ENCODE data around the gene PRKD2.
A peak's percentile ranks its signal among the peaks of the same experiment; 100 is the strongest.

Gene PRKD2

DNA sequence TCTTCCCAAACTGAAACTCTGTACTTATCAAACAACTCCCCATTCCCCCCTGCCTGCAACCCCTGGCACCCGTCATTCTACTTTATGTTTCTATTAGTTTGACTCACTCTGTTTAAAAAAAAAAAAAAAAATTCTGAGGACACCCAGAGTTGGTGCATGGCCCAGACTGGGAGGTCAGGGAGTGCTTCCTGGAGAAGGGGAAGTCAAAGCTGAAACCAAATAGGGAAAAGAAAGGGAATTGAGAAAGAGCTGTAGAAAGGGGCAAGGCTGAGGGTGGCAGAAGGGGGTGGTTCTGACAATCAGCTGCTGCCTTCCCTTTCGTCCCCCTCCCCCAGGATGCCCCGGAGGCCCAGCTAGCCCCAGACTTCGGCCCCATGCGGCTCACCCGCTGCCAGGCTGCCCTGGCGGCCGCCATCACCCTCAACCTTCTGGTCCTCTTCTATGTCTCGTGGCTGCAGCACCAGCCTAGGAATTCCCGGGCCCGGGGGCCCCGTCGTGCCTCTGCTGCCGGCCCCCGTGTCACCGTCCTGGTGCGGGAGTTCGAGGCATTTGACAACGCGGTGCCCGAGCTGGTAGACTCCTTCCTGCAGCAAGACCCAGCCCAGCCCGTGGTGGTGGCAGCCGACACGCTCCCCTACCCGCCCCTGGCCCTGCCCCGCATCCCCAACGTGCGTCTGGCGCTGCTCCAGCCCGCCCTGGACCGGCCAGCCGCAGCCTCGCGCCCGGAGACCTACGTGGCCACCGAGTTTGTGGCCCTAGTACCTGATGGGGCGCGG is 38.4 kb upstream of the PRKD2 start:
- H3K36me3 ChIP-seq (ENCODE audit: control insufficient read depth, insufficient read depth, low read length) = peaks cover 6% of the 10 kb centered on the region
- H3K4me1 ChIP-seq (ENCODE audit: control insufficient read depth, insufficient read depth, low read length, poor library complexity, severe bottlenecking) = peaks cover 2% of the 10 kb centered on the region
- H3K9me3 ChIP-seq (ENCODE audit: control insufficient read depth, low read length) = no peaks in the 10 kb centered on the region
- no peaks in the 10 kb centered on the region for H3K27me3 ChIP-seq (replicated peaks; ENCODE audit: control insufficient read depth, insufficient read depth, low read length, poor library complexity, severe bottlenecking)
- no peak for DNase-seq
- no peak overlapping the region for H3K27ac ChIP-seq (ENCODE audit: insufficient read depth, low read length, poor library complexity, severe bottlenecking)
- no peak overlapping the region for H3K4me3 ChIP-seq (ENCODE audit: insufficient read depth, low read depth, low read length, poor library complexity, severe bottlenecking)

GRCh38 chr19:46753420-46754155 is 36.7 kb upstream of the PRKD2 start:
- Histone ChIP-seq H3K9me3 (ENCODE audit: control insufficient read depth, low read length) (no peaks in the 10 kb centered on the region), H3K36me3 (ENCODE audit: control insufficient read depth, insufficient read depth, low read length) (peaks cover 6% of the 10 kb centered on the region), H3K27ac (ENCODE audit: insufficient read depth, low read length, poor library complexity, severe bottlenecking) (no peak overlapping the region), H3K4me3 (ENCODE audit: insufficient read depth, low read depth, low read length, poor library complexity, severe bottlenecking) (no peak overlapping the region), H3K27me3 (replicated peaks; ENCODE audit: control insufficient read depth, insufficient read depth, low read length, poor library complexity, severe bottlenecking) (no peaks in the 10 kb centered on the region), H3K4me1 (ENCODE audit: control insufficient read depth, insufficient read depth, low read length, poor library complexity, severe bottlenecking) (peaks cover 2% of the 10 kb centered on the region)
- peak; percentile 40 to 55 (median 50) for DNase-seq

DNA sequence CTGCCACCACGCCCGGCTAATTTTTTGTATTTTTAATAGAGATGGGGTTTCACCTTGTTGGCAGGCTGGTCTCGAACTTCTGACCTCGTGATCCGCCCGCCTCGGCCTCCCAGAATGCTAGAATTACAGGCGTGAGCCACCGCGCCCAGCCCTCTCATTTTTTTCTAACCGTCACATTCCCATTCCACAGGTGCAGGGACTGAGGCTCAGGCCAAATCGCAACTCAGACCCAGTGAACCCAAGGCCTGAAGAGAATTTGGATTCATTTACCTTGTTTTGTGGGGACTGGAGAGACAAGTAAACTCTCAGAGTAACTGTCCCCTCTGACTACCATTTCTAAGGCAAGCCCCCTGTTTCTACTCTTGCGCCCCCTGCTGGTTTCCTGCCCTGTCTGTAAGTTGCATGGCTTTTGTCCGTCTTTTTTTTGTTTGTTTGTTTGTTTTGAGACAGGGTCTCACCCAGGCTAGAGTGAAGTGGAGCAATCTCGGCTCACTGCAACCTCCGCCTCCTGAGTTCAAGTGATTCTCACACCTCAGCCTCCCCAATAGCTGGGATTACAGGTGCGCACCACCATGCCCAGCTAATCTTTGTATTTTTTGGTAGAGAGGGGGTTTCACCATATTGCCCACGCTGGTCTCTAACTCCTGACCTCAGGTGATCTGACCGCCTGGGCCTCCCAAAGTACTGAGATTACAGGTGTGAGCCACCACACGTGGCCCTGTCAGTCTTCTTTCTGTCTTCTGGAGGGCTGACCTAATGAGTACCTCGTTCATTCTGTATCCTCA is 31.6 kb upstream of the PRKD2 start:
- Histone ChIP-seq H3K36me3 (ENCODE audit: control insufficient read depth, insufficient read depth, low read length) (no peaks in the 10 kb centered on the region), H3K4me3 (ENCODE audit: insufficient read depth, low read depth, low read length, poor library complexity, severe bottlenecking) (no peak overlapping the region), H3K27me3 (replicated peaks; ENCODE audit: control insufficient read depth, insufficient read depth, low read length, poor library complexity, severe bottlenecking) (no peaks in the 10 kb centered on the region), H3K27ac (ENCODE audit: insufficient read depth, low read length, poor library complexity, severe bottlenecking) (no peak overlapping the region), H3K9me3 (ENCODE audit: control insufficient read depth, low read length) (no peaks in the 10 kb centered on the region), H3K4me1 (ENCODE audit: control insufficient read depth, insufficient read depth, low read length, poor library complexity, severe bottlenecking) (peaks cover 23% of the 10 kb centered on the region)
- DNase-seq = peak; percentile 30 to 63 (median 48)

DNA sequence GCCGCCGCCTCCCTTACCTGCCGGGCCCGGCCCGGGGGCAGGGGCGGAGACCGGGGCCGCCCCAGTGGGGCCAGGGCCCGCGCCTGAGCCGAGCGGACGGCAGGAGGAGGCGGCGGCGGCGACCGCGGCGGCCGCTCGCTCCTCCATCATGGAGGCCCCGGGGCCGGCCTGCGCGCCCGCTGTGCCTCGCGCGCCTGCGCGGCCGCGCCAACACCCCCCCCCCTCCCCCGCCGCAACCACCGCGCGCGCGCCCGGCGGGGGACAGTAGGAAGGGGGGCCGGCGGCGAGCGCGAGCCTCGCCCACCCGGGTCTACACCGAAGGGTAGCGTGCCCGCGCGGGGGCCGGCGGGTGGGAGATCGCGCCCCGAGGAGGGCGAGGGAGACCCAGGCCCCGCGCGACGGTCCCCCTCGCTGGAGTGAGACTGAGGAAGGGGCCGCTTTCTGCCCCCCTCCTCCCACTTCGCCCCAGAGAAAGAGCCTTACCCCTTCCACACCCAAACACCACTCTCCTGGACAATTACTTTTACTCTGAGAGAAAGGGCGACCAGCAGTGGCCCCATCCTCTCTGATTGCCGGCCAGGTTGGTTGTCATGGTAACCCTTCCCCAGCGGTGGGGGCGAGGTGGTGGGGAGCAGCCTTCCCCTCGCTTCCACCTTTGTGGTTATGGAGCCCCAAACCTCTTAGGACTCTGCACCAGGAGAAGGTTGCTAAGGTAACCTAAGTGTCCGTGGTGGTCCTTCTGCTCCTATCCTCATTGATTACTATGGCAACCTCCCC is 29.6 kb upstream of the PRKD2 start, which contains the start of gene STRN4:
STRN4 (minus strand) TSS at position 170 of the 777 bp plus-strand sequence; CDS start at position 150, 20 bp downstream.
- peak within 1 kb of the TSS; percentile 77 for H3K27ac ChIP-seq (ENCODE audit: insufficient read depth, low read length, poor library complexity, severe bottlenecking)
- H3K27me3 ChIP-seq (replicated peaks; ENCODE audit: control insufficient read depth, insufficient read depth, low read length, poor library complexity, severe bottlenecking) = no peaks in the 10 kb centered on the region
- H3K4me3 ChIP-seq (ENCODE audit: insufficient read depth, low read depth, low read length, poor library complexity, severe bottlenecking) = peak within 1 kb of the TSS; percentile 90
- H3K36me3 ChIP-seq (ENCODE audit: control insufficient read depth, insufficient read depth, low read length) = no peaks in the 10 kb centered on the region
- H3K9me3 ChIP-seq (ENCODE audit: control insufficient read depth, low read length) = no peaks in the 10 kb centered on the region
- peaks cover 23% of the 10 kb centered on the region for H3K4me1 ChIP-seq (ENCODE audit: control insufficient read depth, insufficient read depth, low read length, poor library complexity, severe bottlenecking)
- DNase-seq = peak; percentile 30 to 52 (median 42)

DNA sequence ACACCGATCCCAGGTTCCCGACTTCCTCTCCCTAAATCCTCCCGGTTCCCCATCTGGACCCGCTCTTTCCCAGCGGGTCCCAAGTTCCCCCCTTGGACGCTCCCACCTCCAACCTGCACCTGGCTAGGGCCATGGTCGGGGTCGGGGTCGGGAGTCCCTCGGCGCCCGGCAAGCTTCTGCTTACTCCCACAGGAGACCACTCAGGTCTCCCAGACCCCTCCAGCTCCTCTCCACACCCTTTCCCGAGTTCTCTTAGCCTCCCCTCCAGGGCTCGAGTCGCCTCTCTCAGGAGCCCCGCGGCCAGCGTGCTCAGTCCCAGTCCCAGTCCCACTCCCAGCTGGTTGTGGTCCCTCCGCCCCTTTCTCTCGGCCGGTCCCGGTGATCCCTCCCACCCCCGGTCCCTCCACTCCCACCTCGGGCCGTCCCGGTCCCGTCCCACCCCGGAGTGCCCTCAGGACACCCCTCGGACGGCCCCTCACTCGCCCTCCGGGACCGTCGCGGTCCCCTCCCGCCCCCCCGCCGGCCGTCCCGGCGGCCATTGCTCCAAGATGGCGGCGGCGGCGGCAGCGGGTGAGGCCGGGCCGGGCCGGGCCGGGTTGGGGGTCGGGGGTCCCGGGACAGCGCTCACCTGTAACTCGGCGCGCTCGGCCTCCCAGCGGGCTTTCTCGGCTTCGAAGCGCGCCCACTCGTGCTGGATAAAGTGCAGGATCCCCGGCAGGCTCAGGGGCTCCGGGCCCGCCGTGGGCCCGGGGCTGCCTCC is 28.8 kb upstream of the PRKD2 start, which contains the start of gene FKRP:
FKRP (plus strand) TSS at position 537 of the 760 bp plus-strand sequence. CDS start 9,394 bp downstream, outside the sequence.
- peak in 1 of 3 donors; percentile 18 for DNase-seq

DNA sequence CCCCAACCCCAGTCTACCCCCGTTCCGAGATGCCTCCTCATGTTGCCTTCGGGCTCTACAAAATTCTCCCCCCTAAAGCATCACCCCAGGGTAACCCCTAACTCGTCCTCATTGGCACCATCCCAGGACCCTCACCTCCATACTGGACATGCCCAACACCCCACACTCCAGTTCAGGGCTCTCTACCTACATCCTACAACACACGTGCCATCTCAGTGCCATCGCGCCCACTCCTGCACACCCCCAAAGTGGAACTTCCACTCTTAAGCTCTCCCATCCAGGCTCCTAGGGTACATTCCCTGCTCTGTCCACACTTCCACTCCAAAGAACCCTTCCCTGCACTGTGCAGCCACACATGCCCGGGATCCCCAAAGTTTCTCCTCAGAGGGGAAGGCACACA is 28.1 kb upstream of the PRKD2 start:
- Histone ChIP-seq H3K36me3 (ENCODE audit: control insufficient read depth, insufficient read depth, low read length) (no peaks in the 10 kb centered on the region), H3K9me3 (ENCODE audit: control insufficient read depth, low read length) (no peaks in the 10 kb centered on the region), H3K27ac (ENCODE audit: insufficient read depth, low read length, poor library complexity, severe bottlenecking) (peak overlapping the region; percentile 77), H3K4me1 (ENCODE audit: control insufficient read depth, insufficient read depth, low read length, poor library complexity, severe bottlenecking) (peaks cover 23% of the 10 kb centered on the region), H3K4me3 (ENCODE audit: insufficient read depth, low read depth, low read length, poor library complexity, severe bottlenecking) (peak overlapping the region; percentile 90), H3K27me3 (replicated peaks; ENCODE audit: control insufficient read depth, insufficient read depth, low read length, poor library complexity, severe bottlenecking) (no peaks in the 10 kb centered on the region)
- no peak for DNase-seq

More for the DNA sequence above, 28.8 kb upstream of the PRKD2 start, which contains the start of gene FKRP:
- Histone ChIP-seq H3K36me3 (ENCODE audit: control insufficient read depth, insufficient read depth, low read length) (no peaks in the 10 kb centered on the region), H3K4me3 (ENCODE audit: insufficient read depth, low read depth, low read length, poor library complexity, severe bottlenecking) (peak within 1 kb of the TSS; percentile 90), H3K9me3 (ENCODE audit: control insufficient read depth, low read length) (no peaks in the 10 kb centered on the region), H3K27ac (ENCODE audit: insufficient read depth, low read length, poor library complexity, severe bottlenecking) (peak within 1 kb of the TSS; percentile 77), H3K27me3 (replicated peaks; ENCODE audit: control insufficient read depth, insufficient read depth, low read length, poor library complexity, severe bottlenecking) (no peaks in the 10 kb centered on the region), H3K4me1 (ENCODE audit: control insufficient read depth, insufficient read depth, low read length, poor library complexity, severe bottlenecking) (peaks cover 23% of the 10 kb centered on the region)

- no peak for DNase-seq
- no peaks in the 10 kb centered on the region for H3K9me3 ChIP-seq (ENCODE audit: control insufficient read depth, low read length)
- H3K27ac ChIP-seq (ENCODE audit: insufficient read depth, low read length, poor library complexity, severe bottlenecking) = no peak overlapping the region
- H3K4me3 ChIP-seq (ENCODE audit: insufficient read depth, low read depth, low read length, poor library complexity, severe bottlenecking) = no peak overlapping the region
- H3K4me1 ChIP-seq (ENCODE audit: control insufficient read depth, insufficient read depth, low read length, poor library complexity, severe bottlenecking) = peaks cover 23% of the 10 kb centered on the region
- H3K27me3 ChIP-seq (replicated peaks; ENCODE audit: control insufficient read depth, insufficient read depth, low read length, poor library complexity, severe bottlenecking) = no peaks in the 10 kb centered on the region
- peaks cover 3% of the 10 kb centered on the region for H3K36me3 ChIP-seq (ENCODE audit: control insufficient read depth, insufficient read depth, low read length)
Measured at GRCh38 chr19:46744005-46744691, 27.2 kb upstream of the PRKD2 start.

DNA sequence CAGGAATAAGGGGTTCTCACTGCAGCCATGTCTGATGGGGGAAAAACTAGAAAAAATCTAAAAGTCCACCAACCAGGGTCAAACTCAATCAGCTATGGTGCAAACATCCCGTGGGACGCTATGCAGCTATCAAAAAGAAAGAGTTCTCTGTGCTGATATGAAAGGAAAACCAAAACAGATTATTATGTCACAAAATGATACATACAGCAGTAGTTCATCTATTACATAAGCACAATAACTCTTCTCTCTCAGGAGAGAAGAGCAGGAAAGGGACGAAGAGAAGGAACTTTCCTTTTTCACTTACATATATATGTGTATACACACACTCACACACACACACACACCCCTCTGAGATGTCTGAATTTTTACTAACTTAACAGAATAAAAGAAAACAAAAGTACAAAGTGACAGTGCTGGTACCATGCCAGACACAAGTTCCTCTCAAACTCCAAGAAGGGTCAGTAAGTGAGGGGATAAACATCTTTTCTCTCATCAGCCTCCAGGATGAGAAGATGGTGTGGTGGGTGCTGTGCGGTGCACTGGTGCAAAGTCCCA is 26.1 kb upstream of the PRKD2 start:
- H3K4me1 ChIP-seq (ENCODE audit: control insufficient read depth, insufficient read depth, low read length, poor library complexity, severe bottlenecking) = peaks cover 23% of the 10 kb centered on the region
- no peak overlapping the region for H3K27ac ChIP-seq (ENCODE audit: insufficient read depth, low read length, poor library complexity, severe bottlenecking)
- H3K27me3 ChIP-seq (replicated peaks; ENCODE audit: control insufficient read depth, insufficient read depth, low read length, poor library complexity, severe bottlenecking) = no peaks in the 10 kb centered on the region
- H3K36me3 ChIP-seq (ENCODE audit: control insufficient read depth, insufficient read depth, low read length) = peaks cover 12% of the 10 kb centered on the region
- no peak overlapping the region for H3K4me3 ChIP-seq (ENCODE audit: insufficient read depth, low read depth, low read length, poor library complexity, severe bottlenecking)
- DNase-seq = no peak
- no peaks in the 10 kb centered on the region for H3K9me3 ChIP-seq (ENCODE audit: control insufficient read depth, low read length)

Measured in effector memory CD4-positive, alpha-beta T cell (primary cell).